Measurements from ENCODE around the gene FOXM1.

FOXM1 gene

DNA sequence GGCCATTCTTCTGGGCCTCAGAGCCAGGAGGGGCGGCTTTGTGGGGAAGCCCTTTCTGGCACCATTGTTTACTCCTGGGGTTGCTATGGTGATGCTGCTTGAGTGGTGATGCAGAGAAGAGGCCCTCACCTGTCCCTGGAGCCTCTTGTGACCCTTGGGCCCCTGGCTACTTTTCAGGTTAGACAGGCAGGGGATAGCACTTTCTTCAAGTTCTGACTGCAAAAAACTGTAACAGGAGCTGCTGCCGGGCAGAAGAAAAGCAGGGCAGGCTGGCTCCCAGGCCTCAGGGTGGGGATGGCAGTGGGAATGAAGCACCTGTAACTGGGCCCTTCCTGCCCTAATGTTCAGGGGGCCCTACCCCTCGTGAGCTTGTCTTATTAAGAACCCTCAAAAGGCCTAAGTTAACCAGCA lies 19.9 kb downstream of the FOXM1 start, which contains the start of gene TEX52:
TEX52 (minus strand) TSS at position 19 of the 411 bp plus-strand sequence; CDS start at position 6, 13 bp downstream.
- TF ChIP-seq, protein P1, sequence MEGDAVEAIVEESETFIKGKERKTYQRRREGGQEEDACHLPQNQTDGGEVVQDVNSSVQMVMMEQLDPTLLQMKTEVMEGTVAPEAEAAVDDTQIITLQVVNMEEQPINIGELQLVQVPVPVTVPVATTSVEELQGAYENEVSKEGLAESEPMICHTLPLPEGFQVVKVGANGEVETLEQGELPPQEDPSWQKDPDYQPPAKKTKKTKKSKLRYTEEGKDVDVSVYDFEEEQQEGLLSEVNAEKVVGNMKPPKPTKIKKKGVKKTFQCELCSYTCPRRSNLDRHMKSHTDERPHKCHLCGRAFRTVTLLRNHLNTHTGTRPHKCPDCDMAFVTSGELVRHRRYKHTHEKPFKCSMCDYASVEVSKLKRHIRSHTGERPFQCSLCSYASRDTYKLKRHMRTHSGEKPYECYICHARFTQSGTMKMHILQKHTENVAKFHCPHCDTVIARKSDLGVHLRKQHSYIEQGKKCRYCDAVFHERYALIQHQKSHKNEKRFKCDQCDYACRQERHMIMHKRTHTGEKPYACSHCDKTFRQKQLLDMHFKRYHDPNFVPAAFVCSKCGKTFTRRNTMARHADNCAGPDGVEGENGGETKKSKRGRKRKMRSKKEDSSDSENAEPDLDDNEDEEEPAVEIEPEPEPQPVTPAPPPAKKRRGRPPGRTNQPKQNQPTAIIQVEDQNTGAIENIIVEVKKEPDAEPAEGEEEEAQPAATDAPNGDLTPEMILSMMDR (IDR thresholded peaks at IDR 0.05; ENCODE audit: borderline replicate concordance, control extremely low read depth, extremely low read depth, insufficient read depth, missing control alignments), result no peak
- DNase-seq (ENCODE audit: low spot score), result no peak
- in situ Hi-C loops (cut with MboI; ENCODE audit: low sequenced_read_pairs, unreplicated experiment), result loop anchor here (25.0 kb wide), 1 partner anchor 180 kb away; no protein-coding TSS in a partner anchor

DNA sequence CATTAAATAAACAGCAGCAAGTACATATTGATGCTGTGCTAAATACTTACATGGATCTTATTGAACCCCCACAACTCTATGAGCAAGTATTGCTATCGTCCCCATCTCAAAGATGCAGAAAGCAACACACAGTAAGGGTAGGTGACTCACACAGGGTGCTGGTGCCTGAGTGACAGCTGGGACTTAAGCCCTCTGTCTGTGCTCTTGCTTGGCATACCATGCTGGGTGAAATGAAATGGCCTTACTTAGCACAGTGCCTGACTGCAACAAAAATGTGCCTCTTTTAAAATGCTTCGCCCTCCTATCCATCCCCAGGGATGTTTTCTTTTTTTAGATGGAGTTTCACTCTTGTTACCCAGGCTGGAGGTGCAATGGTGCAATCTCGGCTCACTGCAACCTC lies 20.9 kb downstream of the FOXM1 start:
- in situ Hi-C loops (cut with MboI; ENCODE audit: low sequenced_read_pairs, unreplicated experiment), result loop anchor here (25.0 kb wide), 1 partner anchor 181 kb away; no protein-coding TSS in a partner anchor

DNA sequence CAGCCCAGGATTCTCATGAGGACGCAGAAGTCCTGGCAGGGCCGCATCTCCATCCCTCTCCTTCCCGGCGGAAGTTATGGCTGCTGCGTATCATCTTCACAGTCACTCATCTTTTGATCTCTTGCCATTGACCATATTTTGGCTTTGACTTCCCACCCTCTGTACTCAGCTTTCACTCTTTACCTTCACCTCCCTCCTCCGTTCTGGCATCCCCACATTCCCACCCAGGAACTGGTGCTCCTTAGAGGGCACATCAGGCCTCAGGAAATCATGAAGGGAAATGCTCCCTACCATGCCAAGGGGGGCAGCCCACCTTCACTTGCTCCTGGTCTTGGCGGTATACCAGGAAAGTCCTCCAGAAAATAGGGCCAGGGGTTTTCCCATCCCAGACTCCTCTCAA lies 21.4 kb downstream of the FOXM1 start:
- in situ Hi-C loops (cut with MboI; ENCODE audit: low sequenced_read_pairs, unreplicated experiment), result loop anchor here (25.0 kb wide), 1 partner anchor 182 kb away; no protein-coding TSS in a partner anchor
- TF ChIP-seq, protein P1 (IDR thresholded peaks at IDR 0.05; ENCODE audit: borderline replicate concordance, control extremely low read depth, extremely low read depth, insufficient read depth, missing control alignments), result no peak
- no peak for DNase-seq (ENCODE audit: low spot score)

More for the DNA sequence above, 20.9 kb downstream of the FOXM1 start:
- TF ChIP-seq, protein P1 (IDR thresholded peaks at IDR 0.05; ENCODE audit: borderline replicate concordance, control extremely low read depth, extremely low read depth, insufficient read depth, missing control alignments), result no peak
- DNase-seq (ENCODE audit: low spot score), result no peak

DNA sequence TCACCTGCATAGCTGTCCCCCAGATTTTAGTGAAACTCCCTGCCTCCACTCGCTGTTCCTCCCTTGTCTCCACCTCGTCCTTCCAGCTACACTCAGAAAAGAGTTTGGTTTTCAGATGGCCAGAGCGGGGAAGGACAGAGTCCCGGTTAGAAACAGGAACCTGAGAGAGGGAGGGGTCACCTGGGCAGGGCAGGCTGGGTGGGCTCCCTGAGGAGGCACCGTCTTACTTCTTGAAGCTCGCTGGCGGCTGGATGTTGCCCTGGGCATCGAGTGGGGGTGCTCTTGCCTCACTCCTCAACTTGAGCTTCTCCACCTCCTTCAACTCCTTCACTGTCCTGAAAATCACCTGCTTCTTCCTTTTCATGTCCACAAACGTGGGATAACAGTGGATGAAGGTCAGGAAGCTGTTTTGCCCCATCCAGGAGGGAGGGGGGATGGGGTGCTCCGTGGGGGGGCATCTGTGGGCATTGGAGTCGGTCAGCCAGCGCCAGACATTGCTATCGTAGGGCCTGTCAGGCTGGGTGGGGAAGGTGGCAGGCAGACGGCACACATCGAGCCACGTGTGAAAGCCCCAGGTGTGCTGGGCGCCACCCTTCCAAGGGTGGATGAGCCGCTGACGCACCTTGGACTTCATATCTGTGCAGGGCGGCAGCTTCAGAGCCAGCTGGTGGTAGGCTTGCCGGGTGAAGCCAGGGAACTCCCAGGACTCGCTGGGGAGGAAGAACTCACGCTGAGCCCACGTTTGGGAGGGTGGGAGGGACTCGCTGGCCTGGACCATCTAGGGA lies 22.1 kb downstream of the FOXM1 start:
- TF ChIP-seq, protein P1 (IDR thresholded peaks at IDR 0.05; ENCODE audit: borderline replicate concordance, control extremely low read depth, extremely low read depth, insufficient read depth, missing control alignments), result no peak
- in situ Hi-C loops (cut with MboI; ENCODE audit: low sequenced_read_pairs, unreplicated experiment), result loop anchor here (25.0 kb wide), 1 partner anchor 182 kb away; no protein-coding TSS in a partner anchor
- DNase-seq (ENCODE audit: low spot score), result no peak

DNA sequence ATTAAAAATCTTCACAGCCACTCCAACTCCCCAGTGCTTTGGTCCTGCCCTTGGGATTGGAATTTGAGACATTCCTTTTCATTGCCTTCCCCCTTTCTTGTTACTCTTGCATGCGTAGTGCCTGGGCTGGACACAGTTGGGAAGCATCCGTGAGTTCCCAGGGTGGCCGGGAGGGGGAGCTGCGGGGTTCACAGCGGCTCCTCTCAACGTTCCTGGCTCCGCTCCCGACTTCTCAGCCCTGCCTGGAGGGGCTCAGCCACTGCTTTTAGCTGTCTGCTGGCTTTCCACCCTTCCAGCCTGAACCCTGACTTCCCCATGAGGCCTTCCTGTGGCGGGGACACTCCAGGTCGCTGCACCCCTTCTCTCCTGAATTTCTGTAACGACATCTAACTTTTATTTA lies 23.3 kb downstream of the FOXM1 start:
- DNase-seq (ENCODE audit: low spot score), result peak; percentile 81
- TF ChIP-seq, protein P1 (IDR thresholded peaks at IDR 0.05; ENCODE audit: borderline replicate concordance, control extremely low read depth, extremely low read depth, insufficient read depth, missing control alignments), result peak; percentile 45
- in situ Hi-C loops (cut with MboI; ENCODE audit: low sequenced_read_pairs, unreplicated experiment), result loop anchor here (25.0 kb wide), 1 partner anchor 184 kb away; no protein-coding TSS in a partner anchor

DNA sequence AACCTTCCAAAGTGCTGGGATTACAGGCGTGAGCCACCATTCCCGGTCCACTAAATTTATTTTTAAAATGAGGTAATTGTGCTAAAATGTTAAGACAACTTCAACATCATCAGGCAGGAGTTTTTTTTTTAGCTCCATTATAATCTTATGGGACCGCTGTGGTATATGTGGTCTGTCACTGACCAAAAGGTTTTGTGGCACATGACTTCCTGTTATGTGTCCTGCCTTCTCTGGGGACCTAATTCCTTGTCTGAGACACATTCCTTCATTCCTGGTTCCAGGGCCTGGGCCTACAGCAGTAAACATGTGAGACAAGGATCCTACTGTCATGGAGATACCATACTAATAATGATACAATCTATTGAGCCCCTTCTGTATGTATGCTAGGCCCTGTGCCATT lies 25.0 kb downstream of the FOXM1 start:
- DNase-seq (ENCODE audit: low spot score), result no peak
- TF ChIP-seq, protein P1 (IDR thresholded peaks at IDR 0.05; ENCODE audit: borderline replicate concordance, control extremely low read depth, extremely low read depth, insufficient read depth, missing control alignments), result no peak
- in situ Hi-C loops (cut with MboI; ENCODE audit: low sequenced_read_pairs, unreplicated experiment), result loop anchor here (25.0 kb wide), 1 partner anchor 185 kb away; no protein-coding TSS in a partner anchor
